NCI-H2171 (cell line): ENCODE measurements around the gene PKD2L2.
"Not testable (repeated sequence)": the region's sequence is repeated elsewhere in the genome, so short reads cannot be mapped to it uniquely, and the experiment has no call there.

Experiments
- DNase-seq: peaks from one replicate; lab custom pipeline; 2025; lab: John Stamatoyannopoulos, UW

PKD2L2 gene

DNA sequence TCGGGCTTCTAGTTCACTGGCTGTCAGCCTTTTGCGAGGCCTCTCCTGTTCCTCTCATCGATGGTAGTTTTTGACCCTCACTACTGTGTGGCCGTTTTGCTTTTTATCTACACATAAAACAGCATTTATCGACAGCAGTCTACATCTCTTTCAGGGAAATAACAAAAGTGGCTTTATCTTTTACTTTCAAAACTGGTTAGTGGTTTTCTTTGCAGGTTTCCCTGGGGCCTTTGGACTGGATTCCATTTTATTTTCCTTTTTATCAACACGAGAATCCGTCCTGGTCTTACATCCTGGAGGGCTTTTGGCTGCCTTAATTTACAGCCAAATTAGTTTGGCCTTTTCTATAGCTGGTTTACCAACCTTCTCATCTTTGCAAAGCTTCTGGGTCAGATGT lies 793 bp upstream of the PKD2L2 start:
- no peak for DNase-seq

DNA sequence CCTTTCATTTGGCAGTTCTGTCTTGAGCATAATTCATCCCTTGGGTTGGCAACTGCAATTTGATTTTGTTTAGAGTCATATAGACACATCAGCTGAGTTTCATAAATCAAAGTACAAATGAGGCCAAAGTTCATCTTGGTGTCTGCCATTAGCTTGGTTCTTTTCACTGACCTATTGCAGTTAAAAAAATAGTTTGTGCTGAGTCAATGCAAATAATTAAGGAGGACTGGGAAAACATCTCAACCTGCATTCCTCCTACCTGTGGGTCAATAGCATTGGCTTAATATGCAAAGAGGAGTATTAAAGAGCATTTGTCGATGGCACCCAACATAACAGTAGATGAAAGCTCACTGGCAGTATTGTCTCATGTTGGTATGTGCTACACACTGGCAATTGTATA lies 1.6 kb downstream of the PKD2L2 start:
- DNase-seq: no peak

DNA sequence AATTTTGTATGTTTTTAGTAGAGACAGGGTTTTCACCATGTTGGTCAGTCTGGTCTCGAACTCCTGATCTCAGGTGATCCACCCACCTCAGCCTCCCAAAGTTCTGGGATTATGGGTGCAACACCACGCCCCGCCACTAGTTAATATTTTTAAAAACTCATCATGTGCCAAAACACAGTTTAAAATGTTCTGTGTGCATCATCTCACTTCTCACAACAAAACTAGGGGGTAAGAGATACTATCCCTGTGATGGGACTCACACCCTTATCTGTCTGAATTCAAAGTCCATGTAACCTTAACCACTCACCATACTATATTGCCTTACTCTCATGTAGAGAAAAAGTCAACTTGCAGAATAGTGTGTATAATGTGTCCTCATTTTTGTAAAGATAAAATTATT lies 2.6 kb downstream of the PKD2L2 start:
- no peak for DNase-seq

DNA sequence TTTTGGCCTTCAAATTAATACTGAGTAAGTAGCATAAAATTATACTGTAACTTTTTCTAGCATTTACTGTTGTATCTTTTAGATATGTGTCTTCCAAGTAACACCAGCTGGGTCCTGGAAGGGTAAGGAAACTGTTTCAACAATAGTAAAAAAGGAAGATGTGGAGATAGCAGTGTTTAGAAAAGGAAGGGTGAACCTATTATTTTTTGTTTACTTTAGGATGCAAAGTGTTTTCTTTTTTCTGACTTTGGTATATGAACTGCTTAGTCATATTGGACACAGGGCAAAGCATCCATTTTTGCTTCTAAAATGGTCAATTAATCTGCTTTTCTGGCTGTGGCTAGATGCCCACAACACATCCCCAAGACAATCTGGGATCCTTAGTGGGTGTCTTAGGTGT lies 5.3 kb downstream of the PKD2L2 start:
- DNase-seq: no peak

- no peak for DNase-seq
These were observed 7.3 kb downstream of the PKD2L2 start for GRCh38 chr5:137896560-137896959.

- DNase-seq: no peak
These were observed 10.2 kb downstream of the PKD2L2 start for GRCh38 chr5:137899493-137899892.

DNA sequence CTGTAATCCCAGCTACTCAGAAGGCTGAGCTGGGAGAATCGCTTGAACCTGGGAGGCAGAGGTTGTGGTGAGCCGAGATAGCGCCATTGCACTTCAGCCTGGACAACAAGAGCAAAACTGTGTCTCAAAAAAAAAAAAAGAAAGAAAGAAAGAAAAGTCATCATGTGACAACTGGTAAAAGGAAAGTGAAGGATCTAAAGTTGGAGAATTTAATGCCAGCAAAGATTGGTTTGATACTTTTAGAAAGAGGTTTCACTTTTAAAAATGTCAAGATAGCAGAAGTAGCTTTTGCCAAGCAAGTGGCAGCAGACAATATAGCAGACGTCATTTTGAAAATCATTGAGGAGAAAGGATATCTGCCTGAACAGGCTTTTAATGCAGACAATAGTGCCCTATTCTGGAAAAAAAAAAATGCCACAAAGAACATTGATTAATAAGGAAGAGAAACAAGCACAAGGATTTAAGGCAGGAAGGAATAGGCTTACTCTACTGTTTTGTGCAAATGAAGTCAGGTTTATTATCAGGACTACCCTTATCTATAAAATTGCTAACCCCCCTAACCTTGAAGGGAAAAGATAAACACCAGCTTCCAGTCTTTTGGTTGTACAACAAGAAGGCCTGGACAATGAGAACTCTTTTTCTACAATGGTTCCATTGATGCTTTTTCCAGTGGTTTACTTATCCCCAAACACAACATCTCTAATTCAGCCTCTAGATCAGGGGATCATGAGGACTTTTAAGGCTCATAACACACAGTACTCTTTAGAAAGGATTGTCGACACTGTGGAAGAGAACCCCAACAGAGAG lies 12.0 kb downstream of the PKD2L2 start:
- DNase-seq: no peak

DNA sequence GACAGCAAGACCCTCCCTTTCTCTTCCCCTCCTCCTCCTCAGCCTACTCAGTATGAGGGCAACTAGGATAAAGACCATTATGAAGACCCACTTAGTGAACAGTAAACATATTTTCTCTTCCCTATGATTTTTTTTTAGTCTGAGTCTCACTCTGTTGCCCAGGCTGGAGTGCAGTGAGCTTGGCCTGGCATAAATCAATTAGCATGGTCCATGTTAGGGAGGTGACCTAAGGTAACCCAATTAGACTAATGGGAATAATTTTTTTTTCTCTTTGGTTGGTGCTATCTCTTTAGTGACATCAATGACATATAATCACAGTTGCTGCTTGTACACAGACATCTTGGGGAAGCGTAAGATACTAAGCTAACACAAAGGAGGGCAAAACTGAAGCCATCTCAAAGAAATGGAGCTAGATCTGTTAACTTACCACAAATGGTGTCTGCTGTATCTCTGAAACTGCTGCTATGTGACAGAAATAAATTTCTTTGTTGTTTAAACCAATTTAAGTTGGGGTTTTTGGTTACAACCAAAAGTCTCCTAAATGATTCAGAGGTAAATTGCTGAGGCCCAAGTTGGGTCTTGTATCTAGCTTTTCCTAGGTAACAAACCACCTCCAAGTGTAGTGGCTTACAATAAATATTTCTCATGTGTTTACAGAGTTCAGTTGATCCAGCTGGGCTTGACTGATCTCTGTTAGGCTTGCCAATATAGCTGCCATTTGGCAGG lies 13.3 kb downstream of the PKD2L2 start:
- no peak for DNase-seq

DNA sequence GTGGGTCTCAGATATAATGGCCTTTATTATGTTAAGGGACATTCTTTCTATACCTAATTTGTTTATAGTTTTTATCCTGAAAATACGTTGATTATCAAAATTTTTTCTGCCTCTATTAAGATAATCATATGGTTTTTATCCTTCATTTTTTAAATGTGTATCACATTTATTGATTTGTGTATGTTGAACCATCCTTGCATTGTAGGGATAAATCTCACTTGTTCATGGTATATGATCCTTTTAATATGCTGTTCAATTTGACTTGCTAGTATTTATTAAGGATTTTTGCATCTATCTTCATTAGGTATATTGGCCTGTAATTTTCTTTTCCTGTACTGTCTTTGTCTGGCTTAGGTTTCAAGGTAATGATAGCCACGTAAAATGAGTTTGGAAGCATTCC lies 25.5 kb downstream of the PKD2L2 start:
- DNase-seq: no peak

DNA sequence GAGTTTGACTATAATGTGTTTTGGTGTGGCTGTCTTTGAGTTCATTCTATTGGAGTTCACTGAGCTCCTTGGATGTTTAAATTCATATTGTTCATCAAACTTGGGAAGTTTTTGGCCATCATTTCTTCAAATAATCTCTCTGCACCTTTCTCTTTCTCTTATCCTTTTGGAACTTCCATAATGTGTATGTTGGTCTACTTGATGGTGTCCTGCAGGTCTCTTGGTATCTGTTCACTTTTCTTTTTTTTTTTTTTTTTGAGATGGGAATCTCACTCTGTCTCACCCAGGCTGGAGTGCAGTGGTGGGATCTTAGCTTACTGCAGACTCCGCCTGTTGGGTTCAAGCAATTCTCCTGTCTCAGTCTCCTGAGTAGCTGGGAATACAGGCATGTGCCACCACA lies 27.7 kb downstream of the PKD2L2 start:
- no peak for DNase-seq

DNA sequence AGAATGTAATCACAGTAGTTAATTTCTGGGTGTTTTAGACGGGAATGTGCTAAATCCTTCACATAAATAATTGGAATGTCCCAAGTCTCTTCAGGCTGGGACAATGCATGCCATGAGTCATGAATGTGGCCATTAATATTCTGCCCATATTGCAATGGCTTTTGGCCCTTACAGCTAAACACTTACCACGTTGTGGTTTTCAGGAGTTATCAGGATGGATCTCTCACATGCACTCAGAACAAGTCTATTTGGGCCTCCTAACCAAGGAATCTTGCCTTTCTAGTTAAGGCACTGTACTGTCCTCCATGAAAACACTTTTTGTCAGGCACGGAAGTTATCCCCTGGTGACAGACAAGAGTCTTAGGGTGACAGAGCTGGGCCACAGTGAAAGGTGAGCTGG lies 32.7 kb downstream of the PKD2L2 start:
- no peak for DNase-seq

DNA sequence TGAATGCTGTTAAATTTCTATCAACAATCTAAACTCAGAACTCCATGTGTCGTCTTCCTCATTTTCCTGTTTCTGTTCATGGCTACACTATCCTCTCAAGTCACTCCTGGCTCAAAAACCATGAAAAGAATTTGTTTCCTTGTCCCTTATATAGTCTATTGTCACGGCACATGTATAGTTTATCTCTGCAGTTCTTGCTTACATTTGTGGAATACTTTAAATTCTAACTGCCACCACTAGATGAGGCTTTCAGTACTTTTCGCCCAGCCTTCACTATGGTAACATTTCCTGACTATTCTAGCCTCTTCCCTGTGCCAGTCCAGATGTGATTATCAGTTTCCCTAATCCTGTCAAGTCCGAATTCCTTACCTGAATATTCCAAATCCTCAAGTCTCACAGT lies 34.6 kb downstream of the PKD2L2 start:
- no peak for DNase-seq

DNA sequence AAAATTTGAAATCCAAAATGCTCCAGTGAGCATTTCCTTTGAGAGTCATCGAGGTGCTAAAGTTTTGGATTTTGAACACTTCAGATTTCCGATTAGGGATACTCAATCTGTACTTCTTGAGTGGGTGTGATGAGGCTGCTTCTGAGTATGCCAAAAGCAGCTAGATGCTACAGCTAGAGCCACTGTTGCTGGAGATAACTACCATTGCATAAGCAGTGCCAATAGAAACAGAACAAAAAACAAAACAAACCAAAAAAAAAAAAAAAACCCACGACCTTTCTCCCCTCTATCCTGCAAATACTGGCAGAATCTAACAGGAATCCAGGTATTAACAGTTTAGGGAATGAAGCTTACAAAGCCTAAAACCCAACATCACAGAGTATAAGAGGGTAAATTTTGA lies 43.5 kb downstream of the PKD2L2 start:
- DNase-seq: no peak

DNA sequence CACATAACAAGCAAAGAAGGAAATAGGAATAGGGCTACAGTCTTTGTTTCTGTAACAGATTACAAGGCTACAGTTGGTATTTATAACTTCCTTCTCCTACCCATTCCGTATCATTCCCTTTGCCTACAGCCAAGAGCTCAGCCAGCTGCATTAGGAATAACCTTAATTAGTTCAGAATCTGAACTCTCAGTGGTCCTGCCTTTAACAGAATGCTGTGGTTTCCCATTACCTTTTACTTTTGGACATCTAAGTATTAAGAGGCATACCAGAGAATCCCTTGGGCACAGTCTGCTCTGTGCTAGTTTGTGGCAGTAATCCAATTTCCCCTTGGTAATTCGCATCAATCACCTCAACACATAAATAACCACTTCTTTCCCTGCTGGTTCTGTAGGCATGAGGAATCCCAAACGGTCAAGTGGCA lies 44.2 kb downstream of the PKD2L2 start:
- peak; percentile 2 for DNase-seq

DNA sequence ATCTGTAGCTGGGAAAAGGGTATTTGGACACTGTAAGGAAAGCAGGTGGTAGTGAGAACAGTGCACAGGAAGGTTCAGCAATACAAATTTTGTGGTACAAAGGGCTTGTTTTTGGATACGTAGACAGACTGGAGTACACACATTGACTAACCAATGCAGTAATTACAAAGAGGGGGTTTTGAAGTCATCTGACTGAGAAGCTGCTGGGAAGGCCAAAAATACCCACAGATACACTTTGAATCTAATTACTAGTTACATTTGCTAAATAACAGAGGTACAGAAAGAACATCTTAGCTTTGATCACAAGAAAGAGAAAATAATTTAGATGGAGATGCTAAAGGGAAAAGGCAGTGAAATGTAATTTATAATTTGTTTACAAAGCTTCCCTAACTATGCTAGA lies 45.9 kb downstream of the PKD2L2 start:
- no peak for DNase-seq

DNA sequence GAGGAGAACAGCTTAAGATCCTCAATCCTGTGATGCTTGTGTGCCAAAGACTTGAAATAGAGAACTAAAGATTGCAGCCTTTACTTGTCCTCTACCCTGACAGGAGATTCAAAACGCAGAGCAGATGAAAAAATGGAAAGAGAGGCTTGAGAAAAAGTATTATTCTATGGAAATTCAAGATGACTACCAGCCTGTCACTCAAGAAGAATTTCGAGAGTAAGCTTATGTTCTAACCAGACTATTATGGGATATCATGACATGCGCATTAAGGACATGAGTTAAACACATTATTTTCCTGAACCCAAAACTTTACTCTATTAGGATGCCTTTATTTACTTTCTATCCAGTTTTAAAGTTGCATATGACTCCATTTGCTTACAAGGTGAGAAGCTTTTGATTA lies 46.4 kb downstream of the PKD2L2 start:
- DNase-seq: no peak

DNA sequence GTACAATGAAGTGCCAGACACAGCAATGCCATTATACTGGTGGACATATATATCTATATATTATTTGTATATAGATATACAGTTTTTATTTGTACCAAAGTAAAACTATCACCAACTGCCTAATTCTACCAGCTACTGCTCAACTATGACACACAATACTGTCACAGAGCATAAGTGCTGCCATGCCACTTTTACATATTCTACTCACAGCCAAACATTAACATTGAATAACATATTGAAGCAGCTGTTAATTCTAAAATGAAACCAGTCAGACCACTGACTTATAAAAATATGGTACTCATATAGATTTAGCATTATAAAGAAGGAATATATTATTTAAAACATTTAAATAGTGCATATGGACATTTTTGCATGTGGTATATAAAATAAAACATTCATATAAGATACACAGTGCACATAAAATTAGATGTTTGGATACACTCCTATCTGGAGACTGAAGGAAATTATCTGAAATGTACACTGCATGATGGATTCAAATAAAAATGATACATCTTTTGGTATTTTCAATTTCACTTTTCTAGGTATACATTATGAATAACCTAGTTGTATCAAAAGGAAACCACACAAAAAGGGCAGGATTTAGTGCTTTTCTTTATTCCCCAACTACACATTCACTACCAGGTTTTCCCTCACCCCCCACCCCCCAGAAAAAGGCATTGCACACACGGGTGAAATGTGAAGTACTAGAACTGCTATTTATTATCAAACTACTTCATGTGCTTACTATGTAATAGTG lies 48.9 kb downstream of the PKD2L2 start:
- no peak for DNase-seq

- no peak for DNase-seq
These were observed 49.5 kb downstream of the PKD2L2 start for GRCh38 chr5:137938751-137939143.

DNA sequence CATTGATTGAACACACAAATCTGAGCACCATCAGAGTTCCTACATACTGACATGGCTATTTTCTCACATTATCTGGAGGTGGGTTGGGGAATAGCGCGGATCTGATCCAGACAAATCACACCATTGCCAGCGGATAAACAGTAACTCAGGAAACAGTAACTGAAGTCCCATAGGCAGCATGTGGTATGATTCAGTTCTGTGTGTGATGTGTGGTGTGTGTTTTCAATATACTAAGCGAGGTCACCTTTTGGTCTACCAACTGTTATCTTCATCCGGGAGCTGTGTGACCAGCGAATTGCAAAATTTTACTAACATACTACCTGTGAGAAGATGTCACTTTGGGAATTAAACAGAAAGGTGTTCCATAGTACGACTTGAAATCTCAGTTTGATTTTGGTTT lies 50.1 kb downstream of the PKD2L2 start:
- no peak for DNase-seq

DNA sequence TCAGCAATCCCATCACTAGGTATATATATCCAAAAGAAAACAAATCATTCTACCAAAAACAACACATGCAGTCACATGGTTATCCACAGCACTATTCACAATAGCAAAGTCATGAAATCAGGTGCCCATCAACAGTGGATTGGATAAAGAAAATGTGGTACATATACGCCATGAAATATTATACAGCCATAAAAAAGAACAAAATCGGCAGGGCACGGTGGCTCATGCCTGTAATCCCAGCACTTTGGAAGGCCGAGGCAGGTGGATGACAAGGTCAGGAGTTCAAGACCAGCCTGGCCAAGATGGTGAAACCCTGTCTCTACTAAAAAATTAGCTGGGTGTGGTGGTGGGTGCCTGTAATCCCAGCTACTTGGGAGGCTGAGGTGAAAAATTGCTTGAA lies 55.0 kb downstream of the PKD2L2 start:
- not testable (repeated sequence) for DNase-seq

DNA sequence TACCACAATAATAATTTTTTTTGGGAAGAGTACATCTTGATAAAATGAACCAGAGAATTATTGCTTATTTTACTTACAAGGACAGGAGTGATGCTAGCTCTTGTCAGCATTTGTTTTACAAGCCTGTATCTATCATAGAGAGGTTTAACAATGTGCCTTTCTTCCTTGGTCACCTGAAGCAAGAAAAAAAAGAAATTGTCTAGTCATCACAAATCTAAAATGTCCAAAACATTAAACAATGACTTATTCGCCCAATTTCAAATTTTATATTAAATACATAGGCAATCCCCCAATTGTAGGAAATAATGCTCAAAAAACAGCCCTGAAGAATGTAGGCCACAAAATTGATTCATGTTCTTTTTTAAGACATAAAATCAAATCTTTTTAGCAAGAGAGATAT lies 56.6 kb downstream of the PKD2L2 start:
- DNase-seq: no peak

GRCh38 chr5:137954131-137954879 lies 65.0 kb downstream of the PKD2L2 start:
- no peak for DNase-seq
